ENCODE results near the gene ZEB1.

ZEB1 gene

GRCh38 chr10:31381171-31381570 is 62.2 kb downstream of the ZEB1 start:
- TF ChIP-seq, protein P1, sequence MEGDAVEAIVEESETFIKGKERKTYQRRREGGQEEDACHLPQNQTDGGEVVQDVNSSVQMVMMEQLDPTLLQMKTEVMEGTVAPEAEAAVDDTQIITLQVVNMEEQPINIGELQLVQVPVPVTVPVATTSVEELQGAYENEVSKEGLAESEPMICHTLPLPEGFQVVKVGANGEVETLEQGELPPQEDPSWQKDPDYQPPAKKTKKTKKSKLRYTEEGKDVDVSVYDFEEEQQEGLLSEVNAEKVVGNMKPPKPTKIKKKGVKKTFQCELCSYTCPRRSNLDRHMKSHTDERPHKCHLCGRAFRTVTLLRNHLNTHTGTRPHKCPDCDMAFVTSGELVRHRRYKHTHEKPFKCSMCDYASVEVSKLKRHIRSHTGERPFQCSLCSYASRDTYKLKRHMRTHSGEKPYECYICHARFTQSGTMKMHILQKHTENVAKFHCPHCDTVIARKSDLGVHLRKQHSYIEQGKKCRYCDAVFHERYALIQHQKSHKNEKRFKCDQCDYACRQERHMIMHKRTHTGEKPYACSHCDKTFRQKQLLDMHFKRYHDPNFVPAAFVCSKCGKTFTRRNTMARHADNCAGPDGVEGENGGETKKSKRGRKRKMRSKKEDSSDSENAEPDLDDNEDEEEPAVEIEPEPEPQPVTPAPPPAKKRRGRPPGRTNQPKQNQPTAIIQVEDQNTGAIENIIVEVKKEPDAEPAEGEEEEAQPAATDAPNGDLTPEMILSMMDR (IDR thresholded peaks at IDR 0.05; ENCODE audit: low read depth, low read length): no peak
- H3K27me3 ChIP-seq (ENCODE audit: insufficient read depth, low read depth, severe bottlenecking): no peaks in the 10 kb centered on the region
- no peak overlapping the region for H3K4me3 ChIP-seq (ENCODE audit: low read depth, low read length)
- no peaks in the 10 kb centered on the region for H3K36me3 ChIP-seq
- no peak for DNase-seq
- H3K9me3 ChIP-seq (ENCODE audit: severe bottlenecking): no peaks in the 10 kb centered on the region
- no peak overlapping the region for H3K27ac ChIP-seq

- H3K9me3 ChIP-seq (ENCODE audit: severe bottlenecking): no peaks in the 10 kb centered on the region
- no peak for DNase-seq
- H3K4me3 ChIP-seq (ENCODE audit: low read depth, low read length): no peak overlapping the region
- TF ChIP-seq, protein P1 (IDR thresholded peaks at IDR 0.05; ENCODE audit: low read depth, low read length): no peak
- no peak overlapping the region for H3K27ac ChIP-seq
- no peaks in the 10 kb centered on the region for H3K36me3 ChIP-seq
- no peaks in the 10 kb centered on the region for H3K27me3 ChIP-seq (ENCODE audit: insufficient read depth, low read depth, severe bottlenecking)
Observed at GRCh38 chr10:31381766-31382316, 62.8 kb downstream of the ZEB1 start.

GRCh38 chr10:31383810-31384588 is 65.0 kb downstream of the ZEB1 start:
- DNase-seq: no peak
- no peak overlapping the region for H3K27ac ChIP-seq

DNA sequence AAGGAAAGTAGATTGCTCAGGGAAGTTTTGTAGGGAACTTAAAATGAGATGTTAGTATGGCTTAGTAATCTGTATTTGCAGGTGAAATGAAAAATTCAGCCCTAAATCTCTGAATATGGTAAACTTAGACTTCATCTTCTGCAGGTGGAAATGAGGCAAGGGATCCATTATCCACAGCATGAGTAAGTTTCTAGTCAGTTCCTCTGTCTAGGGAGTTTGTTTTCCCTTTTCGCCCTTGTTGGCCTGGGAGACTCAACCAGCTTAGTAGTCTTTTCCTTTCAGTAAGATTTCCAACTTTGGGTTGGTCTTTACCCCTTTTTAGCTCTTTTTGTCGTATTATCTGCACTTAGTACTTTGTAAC is 65.6 kb downstream of the ZEB1 start:
- Histone ChIP-seq H3K4me3 (ENCODE audit: low read depth, low read length) (no peak overlapping the region), H3K27ac (no peak overlapping the region)
- no peak for DNase-seq

More at GRCh38 chr10:31383810-31384588, 65.0 kb downstream of the ZEB1 start:
- Histone ChIP-seq H3K4me3 (ENCODE audit: low read depth, low read length) (no peak overlapping the region), H3K9me3 (ENCODE audit: severe bottlenecking) (no peaks in the 10 kb centered on the region), H3K27me3 (ENCODE audit: insufficient read depth, low read depth, severe bottlenecking) (no peaks in the 10 kb centered on the region), H3K36me3 (no peaks in the 10 kb centered on the region)
- TF ChIP-seq, protein P1 (IDR thresholded peaks at IDR 0.05; ENCODE audit: low read depth, low read length): no peak

GRCh38 chr10:31390804-31391203 is 71.8 kb downstream of the ZEB1 start:
- H3K9me3 ChIP-seq (ENCODE audit: severe bottlenecking): no peaks in the 10 kb centered on the region
- DNase-seq: no peak
- H3K4me3 ChIP-seq (ENCODE audit: low read depth, low read length): no peak overlapping the region
- TF ChIP-seq, protein P1 (IDR thresholded peaks at IDR 0.05; ENCODE audit: low read depth, low read length): no peak
- H3K27me3 ChIP-seq (ENCODE audit: insufficient read depth, low read depth, severe bottlenecking): no peaks in the 10 kb centered on the region
- no peak overlapping the region for H3K27ac ChIP-seq
- no peaks in the 10 kb centered on the region for H3K36me3 ChIP-seq

More for the DNA sequence above, 65.6 kb downstream of the ZEB1 start:
- no peaks in the 10 kb centered on the region for H3K36me3 ChIP-seq
- TF ChIP-seq, protein P1 (IDR thresholded peaks at IDR 0.05; ENCODE audit: low read depth, low read length): no peak
- H3K9me3 ChIP-seq (ENCODE audit: severe bottlenecking): no peaks in the 10 kb centered on the region
- no peaks in the 10 kb centered on the region for H3K27me3 ChIP-seq (ENCODE audit: insufficient read depth, low read depth, severe bottlenecking)

All from WERI-Rb-1 (cell line).